ENCODE results near the gene ARHGAP28.

DNA sequence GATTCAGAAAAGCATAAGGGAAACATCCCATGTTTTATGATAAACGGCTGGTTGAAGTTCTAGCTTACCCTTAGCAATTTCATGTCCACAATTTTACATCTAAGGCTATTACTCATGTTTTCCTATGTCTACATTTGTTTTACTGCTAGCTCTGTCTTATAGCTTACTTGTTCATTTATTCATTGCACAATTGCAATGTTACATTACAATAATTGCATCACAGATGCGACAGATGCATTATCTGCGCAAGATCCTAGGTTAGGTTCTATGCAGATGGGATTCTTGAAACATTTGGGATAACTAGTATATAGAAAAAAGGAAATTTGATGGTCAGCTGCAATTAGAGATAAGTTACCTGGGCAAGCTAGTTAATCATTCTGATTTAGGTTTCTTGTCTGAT is 108.4 kb downstream of the ARHGAP28 start:
- TF ChIP-seq CTCF (IDR thresholded peaks at IDR 0.05) (no peak), POLR2A (IDR thresholded peaks at IDR 0.05) (no peak)

Data from body of pancreas (tissue), 4 donors.